ENCODE data around the gene TBX20.

Gene TBX20

DNA sequence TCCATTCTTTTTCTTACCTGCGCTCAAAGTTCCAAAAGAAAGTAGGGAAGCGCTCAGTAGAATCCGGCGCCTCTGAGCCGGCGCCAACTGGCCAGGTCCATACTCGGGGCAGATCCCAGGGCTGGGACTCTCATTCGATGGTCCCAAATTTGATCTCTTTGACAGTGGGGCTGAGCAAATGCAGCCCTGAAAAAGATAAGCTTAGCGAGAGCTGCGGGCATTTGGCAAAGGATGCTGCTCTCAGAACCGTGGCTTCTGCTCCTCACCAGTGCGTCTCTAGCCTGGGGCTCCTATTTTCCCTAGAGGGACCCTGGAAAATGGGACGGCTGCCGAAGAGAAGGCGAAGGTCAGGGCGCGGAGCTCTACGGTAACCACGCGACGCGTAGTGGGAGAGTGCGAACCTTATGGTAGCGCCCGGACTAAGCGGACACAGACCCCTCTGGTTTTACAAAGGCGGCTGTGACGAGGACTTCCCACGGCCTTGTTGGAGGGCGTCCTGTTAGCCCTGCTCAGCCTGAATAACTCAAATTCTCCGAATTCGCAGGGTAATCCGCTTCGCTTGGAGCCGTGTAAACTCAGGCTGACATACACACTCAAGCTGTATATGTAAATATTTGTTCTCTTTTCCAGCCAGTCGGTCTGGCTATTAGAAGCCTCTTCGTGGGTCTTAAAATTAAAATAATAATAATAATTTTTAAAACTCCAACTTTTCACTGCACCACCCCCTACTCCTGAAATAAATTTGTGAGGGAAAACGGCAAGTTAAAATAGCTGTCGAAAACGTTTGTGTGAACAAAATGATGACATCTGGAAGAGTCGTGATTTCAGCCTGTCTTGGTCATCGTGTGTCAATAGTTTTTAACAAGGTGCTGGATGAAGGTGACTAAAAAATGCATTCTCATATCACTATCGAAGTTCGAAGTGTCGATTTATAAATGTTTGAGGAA, 869 bp upstream of the TBX20 start:
- H3K36me3 ChIP-seq (ENCODE audit: control insufficient read depth, insufficient read depth, low read length), result no peaks in the 10 kb centered on the region
- H3K4me1 ChIP-seq (ENCODE audit: control insufficient read depth, insufficient read depth, low read length), result peaks cover 28% of the 10 kb centered on the region
- H3K4me3 ChIP-seq (ENCODE audit: low read depth, low read length), result peak overlapping the region; percentile 69
- no peak overlapping the region for H3K9ac ChIP-seq (ENCODE audit: low read depth, low read length)
- H3K27me3 ChIP-seq (ENCODE audit: control insufficient read depth, insufficient read depth, low read length), result peaks cover 99% of the 10 kb centered on the region
- H3K9me3 ChIP-seq (ENCODE audit: control insufficient read depth, insufficient read depth, low read length), result no peaks in the 10 kb centered on the region

DNA sequence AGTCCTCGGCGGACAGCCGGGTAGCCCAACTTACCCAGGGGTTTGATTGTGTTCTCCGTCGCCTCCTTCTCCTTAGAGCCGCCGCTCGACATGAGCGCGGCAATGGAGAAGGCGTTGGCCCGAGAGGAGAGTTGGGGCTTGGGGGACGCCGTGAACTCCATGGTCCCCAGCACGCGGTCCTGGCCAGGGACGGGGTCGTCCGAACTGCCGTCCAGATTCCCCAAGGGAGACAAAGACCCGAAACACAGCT, 515 bp downstream of the TBX20 start:
- Histone ChIP-seq H3K27me3 (ENCODE audit: control insufficient read depth, insufficient read depth, low read length) (peaks cover 98% of the 10 kb centered on the region), H3K36me3 (ENCODE audit: control insufficient read depth, insufficient read depth, low read length) (no peaks in the 10 kb centered on the region), H3K9ac (ENCODE audit: low read depth, low read length) (no peak overlapping the region), H3K9me3 (ENCODE audit: control insufficient read depth, insufficient read depth, low read length) (no peaks in the 10 kb centered on the region), H3K4me3 (ENCODE audit: low read depth, low read length) (peak overlapping the region; percentile 69), H3K4me1 (ENCODE audit: control insufficient read depth, insufficient read depth, low read length) (peaks cover 18% of the 10 kb centered on the region)

DNA sequence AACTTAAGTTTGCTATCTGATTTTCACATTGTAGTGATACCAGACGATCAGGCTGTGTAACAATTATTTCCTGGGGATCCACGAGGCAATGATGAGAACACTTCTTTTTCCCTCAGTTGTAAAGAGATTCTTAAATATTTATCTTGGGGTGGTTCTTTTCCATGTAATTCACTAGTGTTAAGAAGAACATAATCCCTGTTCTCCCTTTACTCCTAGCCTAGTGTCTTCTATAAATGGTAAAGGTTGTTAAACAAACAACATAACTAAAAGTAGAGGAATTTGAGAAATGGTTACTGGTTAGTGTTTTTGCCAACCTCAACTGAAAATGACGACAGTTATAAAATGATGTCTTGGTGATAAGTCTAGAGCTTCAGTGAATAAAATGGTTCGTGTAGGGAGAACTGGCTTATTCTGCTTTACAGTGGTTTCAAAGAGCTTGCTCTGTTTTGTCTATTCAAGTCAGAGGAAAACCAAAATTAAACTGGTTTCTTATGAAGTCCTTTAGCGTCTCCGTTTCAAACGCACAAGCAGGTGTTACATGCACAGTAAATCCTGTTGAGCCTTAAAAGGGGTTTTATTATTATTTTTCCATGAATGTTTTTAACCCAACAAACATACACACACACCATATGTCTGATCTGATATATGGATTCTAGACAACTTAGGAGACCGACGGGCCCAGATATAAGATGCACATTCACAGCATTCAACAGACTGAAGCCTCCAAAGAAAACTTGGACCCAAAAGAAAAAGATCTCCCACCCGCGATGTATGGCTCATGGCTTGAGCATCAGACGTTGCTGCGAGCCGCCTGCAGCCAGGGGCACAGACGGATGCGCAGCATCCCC, 1.1 kb downstream of the TBX20 start:
- H3K9me3 ChIP-seq (ENCODE audit: control insufficient read depth, insufficient read depth, low read length), result no peaks in the 10 kb centered on the region
- no peaks in the 10 kb centered on the region for H3K36me3 ChIP-seq (ENCODE audit: control insufficient read depth, insufficient read depth, low read length)
- peak overlapping the region; percentile 69 for H3K4me3 ChIP-seq (ENCODE audit: low read depth, low read length)
- no peak overlapping the region for H3K9ac ChIP-seq (ENCODE audit: low read depth, low read length)
- H3K27me3 ChIP-seq (ENCODE audit: control insufficient read depth, insufficient read depth, low read length), result peaks cover 98% of the 10 kb centered on the region
- peaks cover 16% of the 10 kb centered on the region for H3K4me1 ChIP-seq (ENCODE audit: control insufficient read depth, insufficient read depth, low read length)

GRCh38 chr7:35251606-35252310, 2.1 kb downstream of the TBX20 start:
- H3K9me3 ChIP-seq (ENCODE audit: control insufficient read depth, insufficient read depth, low read length), result no peaks in the 10 kb centered on the region
- peaks cover 96% of the 10 kb centered on the region for H3K27me3 ChIP-seq (ENCODE audit: control insufficient read depth, insufficient read depth, low read length)
- no peaks in the 10 kb centered on the region for H3K36me3 ChIP-seq (ENCODE audit: control insufficient read depth, insufficient read depth, low read length)
- no peak overlapping the region for H3K9ac ChIP-seq (ENCODE audit: low read depth, low read length)
- peaks cover 12% of the 10 kb centered on the region for H3K4me1 ChIP-seq (ENCODE audit: control insufficient read depth, insufficient read depth, low read length)
- no peak overlapping the region for H3K4me3 ChIP-seq (ENCODE audit: low read depth, low read length)

- Histone ChIP-seq H3K9ac (ENCODE audit: low read depth, low read length) (no peak overlapping the region), H3K4me3 (ENCODE audit: low read depth, low read length) (no peak overlapping the region), H3K4me1 (ENCODE audit: control insufficient read depth, insufficient read depth, low read length) (peaks cover 8% of the 10 kb centered on the region), H3K27me3 (ENCODE audit: control insufficient read depth, insufficient read depth, low read length) (peaks cover 94% of the 10 kb centered on the region), H3K36me3 (ENCODE audit: control insufficient read depth, insufficient read depth, low read length) (no peaks in the 10 kb centered on the region), H3K9me3 (ENCODE audit: control insufficient read depth, insufficient read depth, low read length) (no peaks in the 10 kb centered on the region)
Measured at GRCh38 chr7:35250941-35251340, 3.0 kb downstream of the TBX20 start.

DNA sequence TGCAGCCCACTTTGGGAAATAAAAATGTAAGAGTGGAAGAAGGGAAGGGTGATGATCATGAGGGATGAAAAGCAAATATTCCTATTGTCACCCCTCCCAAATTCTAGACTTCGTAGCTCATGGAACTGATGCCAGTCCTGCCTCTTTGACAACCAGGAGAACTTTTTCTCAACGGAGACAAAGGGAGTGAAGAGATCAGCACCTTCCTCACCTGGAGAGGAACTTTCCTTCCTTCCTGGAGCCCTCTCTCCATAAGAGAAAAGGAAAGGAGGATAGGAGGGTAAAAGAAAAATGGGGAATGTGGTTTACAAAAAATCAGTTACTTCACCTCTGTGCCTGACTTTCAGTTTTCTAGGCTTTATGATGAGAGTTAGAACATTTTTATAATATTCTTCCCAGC, 3.4 kb downstream of the TBX20 start:
- Histone ChIP-seq H3K9ac (ENCODE audit: low read depth, low read length) (no peak overlapping the region), H3K4me3 (ENCODE audit: low read depth, low read length) (peak overlapping the region; percentile 1), H3K36me3 (ENCODE audit: control insufficient read depth, insufficient read depth, low read length) (no peaks in the 10 kb centered on the region)

GRCh38 chr7:35249537-35249907, 4.4 kb downstream of the TBX20 start:
- Histone ChIP-seq H3K27me3 (ENCODE audit: control insufficient read depth, insufficient read depth, low read length) (peaks cover 90% of the 10 kb centered on the region), H3K9me3 (ENCODE audit: control insufficient read depth, insufficient read depth, low read length) (no peaks in the 10 kb centered on the region), H3K36me3 (ENCODE audit: control insufficient read depth, insufficient read depth, low read length) (no peaks in the 10 kb centered on the region), H3K9ac (ENCODE audit: low read depth, low read length) (no peak overlapping the region), H3K4me1 (ENCODE audit: control insufficient read depth, insufficient read depth, low read length) (peaks cover 6% of the 10 kb centered on the region), H3K4me3 (ENCODE audit: low read depth, low read length) (peak overlapping the region; percentile 48)

More for the DNA sequence above, 3.4 kb downstream of the TBX20 start:
- Histone ChIP-seq H3K9me3 (ENCODE audit: control insufficient read depth, insufficient read depth, low read length) (no peaks in the 10 kb centered on the region), H3K4me1 (ENCODE audit: control insufficient read depth, insufficient read depth, low read length) (peaks cover 8% of the 10 kb centered on the region), H3K27me3 (ENCODE audit: control insufficient read depth, insufficient read depth, low read length) (peaks cover 94% of the 10 kb centered on the region)

DNA sequence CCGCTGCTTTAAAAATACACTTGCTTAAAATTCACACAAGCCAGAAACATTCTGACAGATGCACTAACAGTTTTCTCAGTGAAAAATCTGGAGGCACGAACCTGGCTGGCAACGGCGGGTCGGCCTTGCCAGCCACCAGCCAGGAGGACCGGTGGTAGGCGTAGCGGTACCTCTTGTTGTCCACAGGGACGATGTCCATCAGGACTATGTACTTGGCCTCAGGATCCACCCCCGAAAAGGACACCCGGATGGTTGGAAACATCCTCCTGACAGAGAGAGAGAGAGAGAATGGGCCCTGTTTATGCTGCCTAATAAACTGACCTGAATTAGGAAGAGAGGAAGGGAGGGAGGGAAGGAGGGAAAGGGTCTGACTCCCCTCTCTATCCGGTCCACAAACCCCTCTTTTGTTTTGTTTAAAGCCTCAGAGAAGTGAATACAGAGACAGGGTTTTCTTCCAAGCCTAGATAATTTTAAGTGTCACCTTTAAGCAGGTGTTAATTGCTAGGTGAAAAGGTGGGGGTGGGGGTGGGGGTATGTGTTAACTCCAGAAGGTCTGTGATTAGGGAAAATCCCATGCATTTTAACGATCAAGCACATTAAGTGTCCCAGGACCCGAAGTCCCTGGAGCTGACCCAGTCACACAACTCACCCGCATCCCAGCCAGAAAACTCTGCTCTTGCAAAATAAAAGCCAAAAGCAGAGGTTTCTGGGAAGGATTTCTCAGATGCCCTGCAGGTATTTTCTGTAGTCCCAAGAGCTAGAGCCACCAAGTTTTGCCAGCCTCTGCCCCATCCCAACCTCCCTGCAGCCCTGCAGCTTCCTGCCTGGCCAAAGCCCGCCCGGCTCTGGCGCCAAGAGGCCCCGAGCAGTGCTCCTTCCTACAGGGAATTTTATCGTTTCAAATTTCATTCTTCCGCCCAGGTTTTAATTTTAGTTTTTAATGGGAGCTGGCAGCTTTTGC, 5.0 kb downstream of the TBX20 start:
- no peaks in the 10 kb centered on the region for H3K36me3 ChIP-seq (ENCODE audit: control insufficient read depth, insufficient read depth, low read length)
- H3K27me3 ChIP-seq (ENCODE audit: control insufficient read depth, insufficient read depth, low read length), result peaks cover 88% of the 10 kb centered on the region
- H3K9ac ChIP-seq (ENCODE audit: low read depth, low read length), result no peak overlapping the region
- H3K4me1 ChIP-seq (ENCODE audit: control insufficient read depth, insufficient read depth, low read length), result peaks cover 6% of the 10 kb centered on the region
- H3K9me3 ChIP-seq (ENCODE audit: control insufficient read depth, insufficient read depth, low read length), result no peaks in the 10 kb centered on the region
- H3K4me3 ChIP-seq (ENCODE audit: low read depth, low read length), result peak overlapping the region; percentile 48

DNA sequence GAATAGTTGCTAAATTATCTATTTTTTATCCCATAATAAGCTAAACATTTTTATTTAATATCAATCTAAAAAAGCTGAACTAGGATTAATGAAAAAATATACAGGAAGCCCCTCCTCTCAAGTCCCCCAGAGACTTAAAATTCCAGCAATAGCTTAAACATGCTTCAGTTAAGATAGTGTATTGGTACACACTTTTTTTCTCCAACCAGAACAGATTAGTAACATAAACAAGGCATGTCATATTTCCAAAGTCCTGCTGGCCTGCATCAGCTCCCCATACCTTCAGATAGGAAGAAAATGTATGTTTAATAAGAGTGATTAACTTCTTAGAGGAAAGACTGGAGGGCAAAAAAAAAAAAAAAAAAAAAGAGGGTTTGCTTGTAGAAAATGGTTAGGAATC, 7.1 kb downstream of the TBX20 start:
- no peak overlapping the region for H3K4me3 ChIP-seq (ENCODE audit: low read depth, low read length)
- H3K27me3 ChIP-seq (ENCODE audit: control insufficient read depth, insufficient read depth, low read length), result peaks cover 68% of the 10 kb centered on the region
- H3K9ac ChIP-seq (ENCODE audit: low read depth, low read length), result no peak overlapping the region
- no peaks in the 10 kb centered on the region for H3K36me3 ChIP-seq (ENCODE audit: control insufficient read depth, insufficient read depth, low read length)
- peaks cover 1% of the 10 kb centered on the region for H3K4me1 ChIP-seq (ENCODE audit: control insufficient read depth, insufficient read depth, low read length)
- no peaks in the 10 kb centered on the region for H3K9me3 ChIP-seq (ENCODE audit: control insufficient read depth, insufficient read depth, low read length)

DNA sequence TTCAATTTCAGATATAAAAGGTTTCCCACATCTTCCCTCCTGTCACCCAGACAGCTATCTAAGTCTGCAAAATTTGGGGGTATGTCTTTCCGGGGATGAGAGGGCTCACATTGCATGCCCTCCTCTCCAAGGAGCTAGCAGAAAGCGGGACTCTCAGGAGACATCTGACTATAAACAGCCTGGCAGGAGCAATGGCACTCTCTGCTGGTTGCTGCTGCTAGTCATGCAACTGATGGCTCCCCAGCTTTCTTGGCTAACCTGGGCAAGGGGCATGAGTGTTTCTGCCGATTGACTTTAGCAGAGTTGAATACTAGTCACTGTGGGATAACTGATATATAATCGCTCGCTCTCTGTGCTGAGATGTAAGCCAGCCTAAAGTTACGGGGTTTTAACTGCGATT, 12.0 kb downstream of the TBX20 start:
- no peaks in the 10 kb centered on the region for H3K9me3 ChIP-seq (ENCODE audit: control insufficient read depth, insufficient read depth, low read length)
- no peaks in the 10 kb centered on the region for H3K4me1 ChIP-seq (ENCODE audit: control insufficient read depth, insufficient read depth, low read length)
- peaks cover 21% of the 10 kb centered on the region for H3K27me3 ChIP-seq (ENCODE audit: control insufficient read depth, insufficient read depth, low read length)
- no peak overlapping the region for H3K9ac ChIP-seq (ENCODE audit: low read depth, low read length)
- no peaks in the 10 kb centered on the region for H3K36me3 ChIP-seq (ENCODE audit: control insufficient read depth, insufficient read depth, low read length)
- H3K4me3 ChIP-seq (ENCODE audit: low read depth, low read length), result no peak overlapping the region

DNA sequence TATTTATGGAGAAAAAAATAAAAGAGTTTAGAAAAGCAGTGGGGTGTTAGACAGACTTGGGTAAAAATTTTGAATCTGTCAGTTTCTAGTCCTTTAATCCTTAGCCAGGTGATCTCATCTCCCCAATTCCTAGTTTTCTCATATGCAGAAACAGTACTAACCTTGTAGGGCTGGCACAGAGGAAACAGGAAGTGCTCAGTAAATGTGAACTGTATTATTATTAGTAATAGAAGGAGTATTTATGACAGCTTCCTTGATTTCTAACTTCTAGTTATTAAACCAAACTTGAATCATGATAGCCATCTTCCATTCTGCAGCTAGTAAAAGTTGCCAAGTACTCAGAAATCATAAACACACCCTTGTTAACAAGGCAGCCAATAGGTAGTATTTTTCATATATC, 12.5 kb downstream of the TBX20 start:
- H3K4me3 ChIP-seq (ENCODE audit: low read depth, low read length), result no peak overlapping the region
- no peak overlapping the region for H3K9ac ChIP-seq (ENCODE audit: low read depth, low read length)
- H3K27me3 ChIP-seq (ENCODE audit: control insufficient read depth, insufficient read depth, low read length), result peaks cover 17% of the 10 kb centered on the region
- H3K9me3 ChIP-seq (ENCODE audit: control insufficient read depth, insufficient read depth, low read length), result no peaks in the 10 kb centered on the region
- no peaks in the 10 kb centered on the region for H3K4me1 ChIP-seq (ENCODE audit: control insufficient read depth, insufficient read depth, low read length)
- no peaks in the 10 kb centered on the region for H3K36me3 ChIP-seq (ENCODE audit: control insufficient read depth, insufficient read depth, low read length)

Data from iPS-15b (cell line).